Subcutaneous abdominal adipose tissue (tissue), 5 donors: ENCODE measurements around the gene TBC1D22A.
"Not testable (repeated sequence)": the region's sequence is repeated elsewhere in the genome, so short reads cannot be mapped to it uniquely, and the experiment has no call there.

Source experiments
- H3K27ac ChIP-seq: one replicate; pipeline ENCODE4 v1.7.0; 2013; ENCODE audit warnings: low read depth, mild to moderate bottlenecking, inconsistent platforms, low read length, moderate library complexity
- H3K27me3 ChIP-seq, 5 donors: one replicate each; pipeline ENCODE4 v1.7.0; 2013; ENCODE audit warnings: low read length in 5 of 5, inconsistent platforms in 1 of 5; ENCODE audit not compliant: control insufficient read depth in 5 of 5, insufficient read depth in 4 of 5
- H3K36me3 ChIP-seq, 5 donors: one replicate each; pipeline ENCODE4 v1.7.0; 2013; ENCODE audit warnings: low read length in 5 of 5; ENCODE audit not compliant: control insufficient read depth in 5 of 5, insufficient read depth in 5 of 5
- H3K4me1 ChIP-seq, 5 donors: one replicate each; pipeline ENCODE4 v1.7.0; 2013; ENCODE audit warnings: low read length in 5 of 5, mild to moderate bottlenecking in 3 of 5, moderate library complexity in 1 of 5; ENCODE audit not compliant: control insufficient read depth in 5 of 5, insufficient read depth in 5 of 5
- H3K4me3 ChIP-seq, 5 donors: one replicate each; pipeline ENCODE4 v1.7.0; 2013; ENCODE audit warnings: low read length in 5 of 5, low read depth in 1 of 5
- H3K9ac ChIP-seq, 5 donors: one replicate each; pipeline ENCODE4 v1.7.0; 2013; ENCODE audit warnings: low read length in 5 of 5, mild to moderate bottlenecking in 4 of 5, moderate library complexity in 3 of 5
- H3K9me3 ChIP-seq, 5 donors: one replicate each; pipeline ENCODE4 v1.7.0; 2013; ENCODE audit warnings: low read length in 5 of 5; ENCODE audit not compliant: control insufficient read depth in 5 of 5
- donor health status: healthy.
- donor health status: healthy.
- donor health status: healthy.
- donor health status: healthy.
- donor health status: healthy.

Gene TBC1D22A

GRCh38 chr22:46779651-46780050 lies 17.2 kb downstream of the TBC1D22A start:
- Histone ChIP-seq H3K4me1 (peaks cover 2 to 37% (median 34%) of the 10 kb centered on the region in 5 donors), H3K9me3 (no peaks in the 10 kb centered on the region), H3K27me3 (no peaks in the 10 kb centered on the region), H3K9ac (no peak overlapping the region), H3K4me3 (no peak overlapping the region), H3K27ac (no peak overlapping the region), H3K36me3 (peaks cover 0 to 6% (median 2%) of the 10 kb centered on the region in 5 donors)

GRCh38 chr22:46780453-46780852 lies 18.0 kb downstream of the TBC1D22A start:
- Histone ChIP-seq H3K4me1 (peaks cover 2 to 31% (median 26%) of the 10 kb centered on the region in 5 donors), H3K36me3 (peaks cover 0 to 6% (median 2%) of the 10 kb centered on the region in 5 donors), H3K4me3 (no peak overlapping the region), H3K9me3 (no peaks in the 10 kb centered on the region), H3K27me3 (no peaks in the 10 kb centered on the region), H3K9ac (no peak overlapping the region), H3K27ac (no peak overlapping the region)

- Histone ChIP-seq H3K36me3 (peaks cover 0 to 6% (median 2%) of the 10 kb centered on the region in 5 donors), H3K9ac (no peak overlapping the region), H3K4me1 (peaks cover 2 to 22% (median 18%) of the 10 kb centered on the region in 5 donors), H3K27ac (no peak overlapping the region), H3K4me3 (no peak overlapping the region), H3K9me3 (no peaks in the 10 kb centered on the region), H3K27me3 (no peaks in the 10 kb centered on the region)
Measured at GRCh38 chr22:46781291-46781690, 18.8 kb downstream of the TBC1D22A start.

DNA sequence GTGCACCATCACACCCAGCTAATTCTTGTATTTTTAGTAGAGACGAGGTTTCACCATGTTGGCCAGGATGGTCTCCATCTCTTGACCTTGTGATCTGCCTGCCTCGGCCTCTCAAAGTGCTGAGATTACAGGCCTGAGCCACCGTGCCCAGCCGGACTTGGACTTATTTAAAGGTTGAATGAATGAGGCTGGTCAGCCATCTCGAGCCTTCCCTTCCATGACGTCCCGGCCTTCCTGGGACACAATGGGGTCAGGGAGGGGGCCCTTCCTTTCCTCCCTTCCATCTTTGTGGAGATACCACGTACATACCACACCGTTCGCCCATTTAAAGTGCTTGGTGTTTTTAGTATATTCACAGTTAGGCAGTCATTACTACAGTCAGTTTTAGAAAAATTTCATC lies 19.8 kb downstream of the TBC1D22A start:
- H3K27ac ChIP-seq, H3K9me3 ChIP-seq, H3K4me3 ChIP-seq, H3K9ac ChIP-seq, H3K27me3 ChIP-seq, H3K36me3 ChIP-seq: not testable (repeated sequence)
- H3K4me1 ChIP-seq, result peaks cover 0 to 13% (median 9%) of the 10 kb centered on the region in 5 donors

GRCh38 chr22:46783721-46784120 lies 21.3 kb downstream of the TBC1D22A start:
- peaks cover 0 to 11% (median 2%) of the 10 kb centered on the region in 5 donors for H3K36me3 ChIP-seq

DNA sequence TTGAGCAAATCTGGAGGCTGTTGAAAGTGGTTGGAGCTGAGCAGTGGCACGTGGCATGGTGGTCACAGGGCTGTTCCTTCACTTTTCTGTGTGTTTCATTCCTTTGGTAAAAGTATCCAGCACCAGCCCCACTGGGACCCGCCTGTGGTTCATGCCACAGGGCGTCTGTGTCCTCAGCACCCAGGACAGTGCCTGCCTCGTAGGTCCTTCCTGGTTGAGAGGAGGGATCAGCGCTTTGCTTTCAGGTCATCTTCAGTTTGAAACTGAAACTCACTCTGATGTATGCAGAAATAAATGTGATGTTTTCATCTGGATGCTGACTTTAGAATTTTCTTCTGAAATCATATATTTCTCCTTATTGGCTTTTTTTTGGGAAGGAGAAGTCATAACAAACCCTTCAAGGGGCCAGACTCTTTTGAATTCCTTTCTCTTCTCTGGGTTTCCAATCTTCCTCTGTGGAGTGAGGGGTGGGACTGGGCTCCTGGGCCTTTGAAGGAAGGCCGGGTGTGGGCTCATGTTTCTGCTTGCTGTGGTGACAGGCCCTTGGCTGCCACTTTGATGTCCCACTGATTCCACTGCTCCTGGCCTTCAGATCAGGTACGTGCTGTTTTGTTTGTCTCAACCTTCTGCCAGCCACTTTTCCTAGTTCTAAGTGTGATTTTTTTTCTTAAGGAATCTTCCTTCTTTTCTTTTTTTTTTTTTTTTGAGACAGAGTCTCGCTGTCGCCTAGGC lies 26.2 kb downstream of the TBC1D22A start:
- Histone ChIP-seq H3K9me3 (no peaks in the 10 kb centered on the region), H3K4me1 (peaks cover 0 to 35% (median 19%) of the 10 kb centered on the region in 5 donors), H3K36me3 (peaks cover 0 to 18% (median 12%) of the 10 kb centered on the region in 5 donors), H3K9ac (no peak overlapping the region), H3K27me3 (no peaks in the 10 kb centered on the region), H3K27ac (no peak overlapping the region), H3K4me3 (no peak overlapping the region)

More at GRCh38 chr22:46783721-46784120, 21.3 kb downstream of the TBC1D22A start:
- Histone ChIP-seq H3K9ac (no peak overlapping the region), H3K27me3 (no peaks in the 10 kb centered on the region), H3K27ac (no peak overlapping the region), H3K4me3 (no peak overlapping the region), H3K9me3 (no peaks in the 10 kb centered on the region), H3K4me1 (peaks cover 0 to 6% (median 0%) of the 10 kb centered on the region in 5 donors)

- Histone ChIP-seq H3K27ac (no peak overlapping the region), H3K9ac (no peak overlapping the region), H3K9me3 (no peaks in the 10 kb centered on the region), H3K27me3 (no peaks in the 10 kb centered on the region), H3K4me3 (no peak overlapping the region), H3K4me1 (peaks cover 0 to 29% (median 19%) of the 10 kb centered on the region in 5 donors), H3K36me3 (peaks cover 0 to 31% (median 24%) of the 10 kb centered on the region in 5 donors)
Measured at GRCh38 chr22:46789992-46790391, 27.5 kb downstream of the TBC1D22A start.

GRCh38 chr22:46791201-46791731 lies 28.8 kb downstream of the TBC1D22A start:
- H3K4me1 ChIP-seq, result peaks cover 0 to 29% (median 19%) of the 10 kb centered on the region in 5 donors
- peak overlapping the region in 1 of 5 donors; percentile 58 for H3K9ac ChIP-seq
- peak overlapping the region; percentile 29 for H3K27ac ChIP-seq
- peak overlapping the region in 4 of 5 donors; percentile 15 to 42 (median 36) for H3K4me3 ChIP-seq
- H3K27me3 ChIP-seq, result no peaks in the 10 kb centered on the region
- peaks cover 0 to 44% (median 33%) of the 10 kb centered on the region in 5 donors for H3K36me3 ChIP-seq
- no peaks in the 10 kb centered on the region for H3K9me3 ChIP-seq

- no peak overlapping the region for H3K4me3 ChIP-seq
- no peaks in the 10 kb centered on the region for H3K9me3 ChIP-seq
- no peaks in the 10 kb centered on the region for H3K27me3 ChIP-seq
- H3K4me1 ChIP-seq, result peaks cover 0 to 29% (median 19%) of the 10 kb centered on the region in 5 donors
- no peak overlapping the region for H3K9ac ChIP-seq
- H3K27ac ChIP-seq, result no peak overlapping the region
- H3K36me3 ChIP-seq, result peaks cover 0 to 51% (median 36%) of the 10 kb centered on the region in 5 donors
Measured at GRCh38 chr22:46792061-46792796, 29.8 kb downstream of the TBC1D22A start.

DNA sequence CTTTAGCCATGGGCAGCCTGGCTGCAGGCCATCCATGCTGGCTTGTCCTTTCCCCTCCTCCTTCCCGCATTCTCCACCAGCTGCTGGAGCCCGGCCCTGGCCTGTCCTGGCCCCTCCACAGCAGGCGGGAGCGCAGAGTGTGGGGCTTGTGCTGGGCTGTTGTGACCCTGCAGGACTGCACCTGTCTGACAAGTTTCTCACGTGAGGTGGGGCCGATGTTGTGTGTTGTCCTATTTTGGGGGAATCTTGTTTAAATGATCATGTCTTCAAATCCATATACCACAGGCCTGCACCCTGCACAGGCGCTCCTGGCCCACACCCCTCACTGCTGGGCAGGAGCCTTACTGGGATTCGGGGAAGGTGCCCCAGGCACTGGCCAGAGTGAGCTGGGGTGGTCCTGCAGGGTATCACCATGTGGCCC lies 30.4 kb downstream of the TBC1D22A start:
- no peak overlapping the region for H3K27ac ChIP-seq
- H3K36me3 ChIP-seq, result peaks cover 0 to 53% (median 42%) of the 10 kb centered on the region in 5 donors
- peaks cover 0 to 29% (median 19%) of the 10 kb centered on the region in 5 donors for H3K4me1 ChIP-seq

More for the DNA sequence above, 30.4 kb downstream of the TBC1D22A start:
- Histone ChIP-seq H3K4me3 (no peak overlapping the region), H3K9ac (no peak overlapping the region), H3K9me3 (no peaks in the 10 kb centered on the region), H3K27me3 (no peaks in the 10 kb centered on the region)
